Left renal pelvis (tissue), 4 donors: Measurements from ENCODE around the gene TREM2. TPM values are rescaled to one million over a fixed set of nuclear protein-coding genes. Genes with fewer than 3 reads are reported as not detected.
A peak's percentile ranks its signal among the peaks of the same experiment; 100 is the strongest.

ENCODE experiments used
- DNase-seq, 4 donors: peaks; one replicate each; pipeline ENCODE4 v3.0.0-alpha.2; 2013; ENCODE audit warnings: low read depth in 4 of 4, low spot score in 3 of 4
- polyA plus RNA-seq, 4 donors: library from polyadenylated mRNA; unstranded; fragments of 120-200 nt; gene quantifications; one replicate each; pipeline ENCODE4 v1.2.1, GENCODE V29; 2013; ENCODE audit not compliant: insufficient read length in 4 of 4

Gene TREM2
- polyA plus RNA-seq, 4 donors = 0.26 to 1.4 (median 0.42) TPM

DNA sequence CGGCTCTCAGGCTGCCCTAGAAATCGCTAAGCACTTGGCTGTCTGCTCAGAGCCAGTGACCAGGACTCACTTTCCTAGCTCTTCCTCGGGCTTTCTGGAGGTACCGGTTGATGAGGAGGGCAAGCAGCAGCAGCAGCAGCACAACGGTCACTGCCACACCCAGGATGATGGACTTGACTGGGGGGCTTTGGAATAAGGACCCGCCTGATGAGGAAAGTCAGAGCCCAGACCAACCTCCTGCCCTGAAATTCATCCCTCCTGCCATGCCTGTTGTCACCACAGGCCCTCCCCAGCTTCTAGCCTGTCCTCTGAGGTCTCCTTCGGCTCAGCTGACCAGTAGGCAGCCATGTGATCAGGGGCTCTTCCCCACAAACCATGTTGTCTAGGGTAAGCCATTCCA is 21.8 kb upstream of the TREM2 start:
- no peak for DNase-seq

DNA sequence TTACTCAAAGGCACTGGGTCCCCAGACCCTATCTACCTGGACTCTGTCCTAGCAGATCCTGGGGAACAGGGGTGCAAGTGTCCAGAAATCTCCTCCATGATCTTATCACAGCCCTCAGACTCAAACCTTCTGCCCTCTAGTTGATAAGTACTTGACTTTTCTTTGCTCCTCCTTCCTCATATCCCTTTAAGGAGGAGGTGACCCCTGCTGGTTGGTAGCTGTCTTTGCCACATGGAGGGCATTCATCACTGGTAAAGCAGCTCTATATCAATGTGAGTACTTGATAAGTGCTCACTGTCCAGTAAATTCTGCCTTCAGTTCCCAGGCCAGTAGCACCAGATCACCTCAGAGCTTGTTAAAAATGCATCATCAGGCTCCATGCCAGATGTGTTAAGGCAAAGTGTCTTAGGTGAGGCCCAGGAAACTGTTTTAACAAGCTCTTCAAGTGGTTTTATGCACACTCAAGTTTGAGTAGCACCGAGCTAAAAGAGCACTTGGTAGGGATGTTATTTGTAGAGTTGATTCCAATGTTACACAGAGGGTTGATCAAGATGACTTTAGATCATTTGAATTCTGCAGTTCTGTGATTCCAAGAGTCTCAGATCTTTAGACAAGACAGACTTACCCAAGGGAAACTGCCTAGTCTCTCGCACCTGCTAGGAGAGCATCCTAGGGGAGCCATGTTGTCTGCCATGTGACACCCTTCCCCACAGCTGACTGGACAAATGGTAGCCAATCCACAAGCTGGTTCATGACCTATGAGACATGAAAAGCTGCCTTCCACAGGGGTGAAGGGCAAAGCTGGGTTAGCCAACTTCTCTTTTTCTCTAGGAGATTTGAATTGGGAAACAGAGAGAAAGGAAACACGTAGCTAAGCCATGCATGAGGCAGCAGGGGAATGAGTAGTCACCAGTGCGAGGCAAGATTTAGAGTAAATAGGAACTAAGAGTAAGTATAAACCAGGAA is 19.4 kb upstream of the TREM2 start:
- peak in 1 of 4 donors; percentile 16 for DNase-seq

DNA sequence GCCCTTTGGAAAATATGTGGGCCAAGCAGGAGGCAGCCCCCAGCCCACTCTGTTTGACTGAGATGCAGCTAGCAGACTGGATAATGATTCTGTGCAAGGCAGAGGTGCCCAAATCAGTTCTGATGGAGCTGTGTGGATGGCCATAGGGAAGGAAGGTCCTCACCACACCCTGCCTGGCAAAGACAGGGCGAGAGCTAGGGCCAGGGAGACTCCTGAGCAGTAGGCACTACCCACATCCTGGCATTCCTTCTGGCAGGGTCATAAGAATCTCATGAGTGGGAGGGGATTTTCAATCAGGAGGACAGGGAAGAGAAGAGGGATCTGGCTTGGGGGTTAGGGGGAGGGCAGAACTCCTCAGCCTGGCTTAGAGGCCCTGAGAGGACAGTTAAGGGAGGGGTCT is 18.6 kb upstream of the TREM2 start:
- DNase-seq = no peak

DNA sequence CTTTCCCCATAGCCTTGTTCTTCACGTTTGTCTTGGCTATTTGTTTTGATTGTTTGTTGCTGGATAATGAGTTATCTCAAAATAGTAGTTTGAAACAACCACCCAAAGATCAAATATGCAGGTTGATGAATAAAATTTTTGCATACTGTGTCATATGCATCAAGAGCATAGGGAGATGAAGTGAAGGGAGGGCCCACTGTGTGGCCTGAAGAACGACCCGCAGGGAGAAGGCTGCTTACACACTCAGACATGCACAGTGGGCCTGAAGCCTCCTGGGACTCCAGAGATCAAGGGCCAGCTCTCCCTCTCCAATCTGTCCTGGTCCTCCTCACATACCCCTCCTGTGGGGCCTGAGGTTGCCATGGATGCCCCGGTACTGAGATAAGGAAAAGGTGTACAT is 16.2 kb upstream of the TREM2 start:
- DNase-seq = no peak

DNA sequence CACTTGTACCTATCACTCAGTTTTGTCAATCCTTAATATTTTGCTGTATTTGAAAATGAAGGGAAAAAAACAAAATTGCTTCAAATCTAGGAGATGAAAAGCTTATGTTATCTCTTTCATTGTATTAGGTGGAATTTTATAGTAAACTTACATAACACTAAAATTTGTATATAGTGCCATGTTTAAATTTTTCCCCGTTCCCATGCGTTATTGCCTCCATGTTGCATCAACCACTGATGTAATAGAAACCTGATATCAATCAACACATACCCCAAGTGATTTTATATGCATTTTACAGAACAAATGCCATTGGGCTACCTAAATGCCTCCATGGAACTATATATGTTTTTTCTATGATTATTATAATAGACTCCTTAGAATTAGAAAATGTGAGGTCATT is 14.8 kb upstream of the TREM2 start:
- DNase-seq = no peak

DNA sequence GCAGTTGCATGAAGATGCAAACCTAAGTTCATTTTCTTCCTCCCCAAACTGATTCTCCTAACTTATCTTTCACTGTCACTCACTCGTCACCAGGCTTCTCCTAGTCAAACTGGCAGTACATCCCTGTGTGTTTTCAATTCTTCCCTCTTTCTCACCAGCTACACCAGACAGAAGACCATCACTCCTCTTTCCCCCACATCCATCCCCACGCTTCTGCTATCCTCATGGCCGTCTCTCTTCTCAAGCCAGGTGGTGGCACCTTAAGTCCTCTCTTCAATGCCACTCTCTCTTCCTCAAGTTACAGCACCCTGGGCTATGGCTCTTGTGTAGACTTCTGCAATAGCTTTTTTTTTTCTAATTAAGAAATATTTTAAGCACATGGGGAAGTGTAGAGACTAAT is 14.4 kb upstream of the TREM2 start:
- no peak for DNase-seq

DNA sequence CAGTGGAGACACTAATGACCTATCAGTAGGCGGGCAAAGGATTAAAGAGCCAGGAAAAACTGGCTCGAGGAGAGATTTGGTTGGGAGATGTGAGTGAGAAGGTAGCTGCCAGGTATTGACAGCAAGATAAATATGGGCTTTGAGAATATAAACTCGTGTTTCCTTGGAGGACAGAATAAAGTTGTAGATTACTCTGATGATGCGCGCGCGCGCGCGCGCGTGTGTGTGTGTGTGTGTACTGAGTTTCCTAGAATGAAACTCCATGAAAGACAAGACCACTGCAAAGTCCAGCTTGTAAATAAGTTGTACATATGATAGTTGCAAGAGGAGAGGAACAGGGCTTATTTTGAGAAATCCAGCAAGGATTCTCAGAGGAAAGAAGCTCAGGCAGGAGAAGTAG is 13.3 kb upstream of the TREM2 start:
- no peak for DNase-seq

DNA sequence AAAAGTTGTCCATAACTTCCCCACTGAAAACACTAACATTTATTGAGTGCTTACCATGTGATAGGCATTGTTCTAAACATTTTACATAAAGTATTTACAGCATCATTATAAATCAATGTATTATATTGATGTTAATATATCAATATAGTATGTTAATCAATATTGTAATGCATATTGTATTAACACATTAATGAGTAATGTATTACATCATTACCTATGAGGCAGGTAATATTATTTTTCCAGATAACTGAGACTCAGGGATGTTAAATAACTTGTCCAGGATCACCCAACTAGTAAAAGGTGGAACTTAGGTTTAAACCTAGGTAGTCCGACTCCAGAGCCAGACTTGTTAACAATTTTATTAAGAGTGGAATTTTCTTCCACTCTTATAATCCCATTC is 12.2 kb upstream of the TREM2 start:
- DNase-seq = no peak

DNA sequence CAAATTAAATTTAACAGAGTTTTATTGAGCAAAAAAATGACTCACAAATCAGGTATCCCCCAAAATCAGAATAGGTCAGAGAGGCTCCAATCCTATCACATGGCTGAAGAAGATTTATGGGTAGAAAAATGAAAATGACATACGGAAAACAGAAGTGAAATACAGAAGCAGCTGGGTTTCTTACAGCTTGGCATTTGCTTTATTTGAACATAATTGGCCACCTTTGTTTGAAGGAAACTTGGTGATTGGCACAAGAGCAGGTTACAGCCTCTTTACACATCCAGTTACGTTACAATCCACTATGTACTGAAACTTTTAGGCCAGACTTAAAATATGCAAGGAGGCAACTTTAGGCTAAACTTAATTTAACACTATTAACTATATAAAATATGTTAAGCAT is 11.7 kb upstream of the TREM2 start:
- DNase-seq = no peak

DNA sequence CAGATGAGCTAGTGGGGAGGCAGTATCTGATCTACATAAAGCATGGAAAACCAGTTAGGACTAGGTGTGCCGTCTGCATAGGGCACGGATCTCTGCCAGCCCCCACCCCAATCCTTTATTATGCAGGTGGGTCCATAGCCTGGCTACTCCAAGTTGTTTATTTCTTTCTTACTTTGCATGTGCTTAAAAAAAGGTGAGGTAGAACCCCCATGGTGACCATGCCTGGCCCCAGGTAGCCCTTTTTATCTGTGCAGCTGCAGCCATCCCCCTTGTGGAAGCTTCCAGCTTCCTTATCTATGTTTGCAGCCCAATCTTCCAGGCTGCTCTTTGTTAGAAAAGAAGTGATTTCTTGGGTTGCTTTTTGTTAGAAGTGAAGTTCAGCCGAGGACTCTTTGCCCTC is 9.0 kb upstream of the TREM2 start:
- DNase-seq = no peak

DNA sequence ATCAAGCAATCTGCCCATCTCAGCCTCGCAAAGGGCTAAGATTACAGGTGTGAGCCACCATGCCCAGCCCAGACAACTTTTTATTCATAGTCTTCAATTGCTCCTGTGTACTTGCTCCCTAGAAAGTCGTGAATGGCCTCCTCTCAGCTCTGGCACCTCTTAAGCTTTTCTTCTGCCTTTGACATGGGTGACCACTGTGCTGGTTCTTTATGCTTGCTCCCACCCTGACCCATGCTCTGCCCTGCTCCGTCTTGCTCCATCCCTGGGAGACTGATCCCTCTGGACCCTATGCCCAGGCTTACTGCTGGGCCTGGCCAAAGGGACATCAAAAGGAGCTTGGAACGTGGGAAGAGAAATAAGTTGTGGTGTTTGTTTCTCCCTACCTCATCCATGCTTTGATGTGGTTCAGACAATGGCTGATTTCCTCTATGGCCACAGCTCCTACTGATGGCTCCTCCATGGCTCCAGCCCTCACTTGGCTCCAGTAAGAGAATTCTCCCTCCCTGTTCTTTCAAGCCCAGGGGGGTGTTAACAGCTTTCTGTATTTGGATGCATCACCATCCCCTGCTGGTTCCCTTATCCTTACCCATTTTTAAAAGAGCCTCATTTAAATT is 7.7 kb upstream of the TREM2 start:
- DNase-seq = no peak

DNA sequence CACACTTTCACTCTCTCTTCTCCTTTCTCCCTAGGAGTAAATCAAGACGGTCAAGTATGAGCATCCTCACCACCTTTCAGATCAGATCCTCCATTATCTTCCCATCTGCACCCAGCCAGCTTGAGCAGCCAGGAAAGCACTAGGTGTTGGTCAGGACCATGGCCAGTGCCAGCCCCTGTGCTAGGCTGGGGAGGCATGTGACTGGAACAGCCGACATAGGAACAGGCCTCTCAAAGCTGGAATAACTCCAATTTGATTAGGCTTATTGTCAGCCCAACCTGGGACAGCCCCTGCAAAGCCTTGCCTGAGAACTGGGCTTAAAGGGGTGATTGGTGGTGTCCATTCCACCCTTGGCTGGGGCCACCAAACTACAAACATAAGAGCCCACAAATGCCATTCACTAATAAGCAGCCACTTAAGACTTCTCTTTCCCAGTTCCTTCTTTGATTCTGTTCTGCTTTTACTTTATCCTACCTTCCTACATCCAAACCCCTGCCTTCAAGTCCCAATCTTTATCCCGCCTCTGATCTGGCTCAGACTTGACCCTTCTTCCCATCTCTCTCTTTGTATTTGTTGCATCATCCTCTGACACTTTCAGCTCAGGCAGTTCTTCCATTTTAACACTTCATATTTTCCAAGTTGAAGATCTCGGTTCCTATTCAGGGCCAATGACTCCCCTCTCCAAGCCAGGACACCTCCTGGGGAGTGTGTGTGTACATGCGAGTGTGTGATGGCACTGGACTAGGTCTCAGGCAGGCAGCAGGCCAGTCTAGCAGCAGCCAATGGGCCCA is 4.5 kb upstream of the TREM2 start:
- no peak for DNase-seq

DNA sequence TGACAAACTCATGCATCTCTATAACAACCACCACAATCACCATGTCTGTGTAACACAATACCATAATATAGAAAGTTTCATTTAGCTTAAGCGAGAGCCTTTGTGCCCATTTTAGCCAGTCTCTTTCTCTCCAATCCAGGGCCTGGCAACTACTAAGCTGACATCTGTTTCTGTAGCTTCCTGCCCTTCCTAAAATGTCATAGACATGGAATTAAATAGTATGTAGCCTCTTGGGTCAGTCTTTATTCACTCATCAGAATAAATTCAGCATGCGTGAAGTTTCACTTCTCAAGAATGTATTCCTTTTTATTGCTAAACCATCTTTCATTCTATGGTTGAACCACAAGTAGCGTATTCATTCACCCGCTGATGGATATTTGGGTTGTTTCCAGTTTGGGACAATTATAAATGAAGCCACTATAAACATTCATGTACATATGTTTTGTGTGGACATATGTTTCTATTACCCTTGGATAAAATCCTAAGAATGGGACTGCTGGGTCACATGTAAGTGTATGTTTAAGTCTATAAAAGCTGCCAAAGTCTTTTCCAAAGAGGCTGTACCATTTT is 1.7 kb upstream of the TREM2 start:
- DNase-seq = peak in 1 of 4 donors; percentile 26

DNA sequence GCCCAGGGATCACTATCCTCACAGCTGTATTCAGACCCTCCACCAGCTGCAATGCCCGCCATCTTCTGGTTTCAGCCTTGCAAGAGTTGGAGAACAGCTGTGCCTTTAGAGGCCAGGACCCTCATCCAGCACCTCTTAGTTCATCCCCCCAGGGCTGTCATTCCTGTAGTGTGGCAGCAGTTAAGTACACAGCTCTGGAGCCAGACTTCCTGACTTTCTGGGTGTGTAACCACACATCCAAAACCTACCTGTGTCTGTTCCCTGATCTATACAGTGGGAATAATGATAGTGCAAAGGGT is 452 bp upstream of the TREM2 start:
- DNase-seq = no peak

DNA sequence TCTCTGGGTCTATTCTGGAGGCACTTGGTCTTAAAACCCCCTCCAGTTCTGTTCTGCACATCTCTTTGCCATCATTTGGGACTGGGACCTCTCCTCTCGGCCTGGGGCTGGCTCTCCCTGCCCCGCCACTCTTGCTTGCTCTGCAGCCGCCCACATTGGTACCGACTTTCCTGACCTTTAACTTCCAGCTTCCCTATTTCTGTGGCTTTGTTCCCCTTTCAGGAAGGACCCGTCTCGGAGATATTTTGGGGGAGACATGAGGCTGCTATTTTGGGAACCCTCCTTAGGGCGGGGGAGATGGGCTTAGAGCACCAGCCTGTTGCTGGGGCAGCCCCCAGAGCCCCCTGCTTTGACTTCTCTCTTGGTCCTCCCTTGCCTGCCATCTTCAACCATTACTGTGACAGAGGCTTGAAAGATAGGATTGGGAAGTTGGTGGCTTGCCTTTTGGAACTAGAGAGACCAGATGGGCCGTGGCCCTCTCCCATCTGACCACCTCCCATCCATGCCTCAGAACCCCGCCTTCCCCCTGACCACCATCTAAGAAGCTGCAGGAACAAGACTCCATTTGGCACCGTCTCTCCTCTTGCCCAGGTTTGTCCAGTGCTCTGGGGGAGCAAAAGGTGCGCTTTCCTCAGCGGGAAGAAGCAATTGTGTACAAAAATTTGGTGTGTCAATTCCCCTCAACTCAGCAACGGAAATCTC is 914 bp downstream of the TREM2 start:
- DNase-seq = no peak

DNA sequence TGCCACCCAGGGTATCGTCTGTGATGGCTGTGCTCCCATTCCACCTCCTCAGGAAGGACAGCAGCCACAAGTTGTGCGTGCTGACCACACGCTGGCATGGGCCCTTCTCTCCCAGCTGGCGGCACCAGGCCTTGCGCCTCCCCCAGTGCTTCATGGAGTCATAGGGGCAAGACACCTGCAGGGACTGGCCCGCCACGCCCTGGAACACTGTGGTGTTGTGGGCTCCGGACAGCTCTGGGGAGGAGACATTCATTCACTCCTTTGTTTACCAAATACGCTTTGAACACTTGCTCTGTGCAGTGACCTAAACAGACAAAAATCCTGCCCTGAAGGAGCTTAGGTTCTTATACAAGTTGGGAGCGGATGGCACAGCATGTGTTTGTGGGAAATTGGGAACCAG is 1.5 kb downstream of the TREM2 start:
- DNase-seq = no peak

DNA sequence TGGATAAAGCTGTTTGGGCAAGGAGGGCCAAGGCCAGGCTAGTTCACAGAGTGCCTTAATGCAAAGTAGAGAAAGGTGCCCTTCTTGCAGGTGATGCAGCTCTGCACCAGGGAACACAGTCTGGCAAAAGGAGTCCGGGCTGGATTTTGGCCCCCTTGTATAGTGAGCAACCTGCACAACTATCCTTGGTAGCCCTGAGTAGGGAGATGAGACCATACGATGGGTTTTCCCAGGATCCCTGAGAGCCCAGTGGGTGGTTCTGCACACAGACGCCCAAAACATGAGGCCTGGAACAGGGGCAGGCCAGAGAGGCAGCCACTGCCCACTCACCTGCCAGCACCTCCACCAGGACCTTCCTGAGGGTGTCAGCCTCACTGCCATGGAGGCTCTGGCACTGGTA is 2.0 kb downstream of the TREM2 start:
- DNase-seq = no peak

DNA sequence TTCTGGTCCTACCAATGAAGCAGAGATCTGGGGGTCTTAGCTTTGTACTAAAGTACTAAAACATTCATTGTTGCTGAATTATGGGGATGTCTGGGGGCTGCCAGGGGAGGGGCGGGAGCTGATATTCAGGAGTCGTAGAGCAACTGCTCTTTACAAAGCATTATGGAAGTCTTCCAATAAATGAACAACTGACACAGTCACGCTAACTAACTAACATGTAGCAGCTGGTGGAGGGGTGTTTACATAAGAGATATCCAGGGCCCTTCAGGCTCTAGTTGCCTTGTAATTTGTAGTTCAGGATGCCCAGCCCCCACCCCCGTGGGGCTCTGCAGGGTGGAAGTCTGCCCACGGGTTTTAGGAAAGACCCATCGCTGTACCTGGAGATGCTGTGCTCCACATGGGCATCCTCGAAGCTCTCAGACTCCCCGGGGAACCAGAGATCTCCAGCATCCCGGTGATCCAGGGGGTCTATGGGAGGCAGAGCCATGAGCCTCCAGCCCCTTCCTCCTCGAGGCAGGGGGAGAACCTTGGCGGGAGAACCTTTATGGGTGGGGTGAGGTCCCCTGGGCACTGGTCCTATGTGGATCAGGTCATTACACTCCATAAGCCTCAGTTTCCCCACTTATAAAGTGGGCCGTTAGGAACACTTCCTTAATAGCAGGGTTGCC is 3.4 kb downstream of the TREM2 start:
- DNase-seq = peak in 2 of 4 donors; percentile 40 to 51

DNA sequence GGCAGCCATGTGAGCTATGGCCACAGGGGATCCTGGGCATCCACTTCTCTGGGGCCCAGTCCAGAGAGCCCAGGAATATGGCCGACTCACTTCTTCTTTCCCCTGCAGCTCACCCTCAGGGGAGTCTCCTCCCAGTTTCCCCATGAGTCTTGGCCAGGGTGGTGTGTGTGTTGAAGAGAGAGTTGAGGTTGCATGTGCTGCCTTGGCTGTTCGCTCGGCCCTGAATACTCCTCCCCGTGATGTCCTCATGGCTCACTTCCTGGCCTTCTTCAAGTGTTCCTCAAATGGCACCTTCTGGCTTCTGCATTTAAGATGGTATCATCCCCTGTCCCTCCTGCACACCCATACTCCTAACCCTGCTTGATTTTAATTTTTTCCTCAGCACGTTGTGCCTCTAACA is 5.6 kb downstream of the TREM2 start:
- no peak for DNase-seq

DNA sequence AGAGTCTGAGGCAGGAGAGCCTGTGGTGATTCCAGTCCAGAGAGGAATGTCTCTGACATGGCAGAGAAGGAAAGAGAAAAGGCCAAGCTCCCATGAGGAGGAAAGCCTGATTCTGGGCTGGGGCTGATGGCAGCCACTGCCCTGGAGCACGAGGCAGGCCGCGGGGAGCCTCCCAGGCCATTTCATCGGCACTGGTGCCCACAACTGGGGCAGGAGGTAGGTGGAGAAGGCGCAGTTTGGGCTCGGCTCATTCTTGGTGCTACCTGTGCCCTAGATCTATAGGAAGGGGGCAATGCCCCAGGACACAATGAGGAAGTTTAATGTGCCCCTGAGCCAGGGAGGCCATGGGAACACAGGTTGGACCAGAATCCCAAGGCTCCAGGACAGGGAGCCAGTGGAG is 6.1 kb downstream of the TREM2 start:
- DNase-seq = no peak
